ENCODE data around the gene NPM3. TPM values are rescaled to one million over a fixed set of nuclear protein-coding genes. Genes with fewer than 3 reads are reported as not detected.

Gene NPM3
- total and polyA plus RNA-seq, 2 of the 4 experiments (the other 2 are of a cell fraction) = 84.1 to 112 TPM

GRCh38 chr10:101829561-101830315, 46.5 kb upstream of the NPM3 start:
- Histone ChIP-seq H3K14ac (replicated peaks; ENCODE audit: low read depth, low read length) (no peak overlapping the region), H3K18ac (ENCODE audit: low read depth, low read length) (no peak overlapping the region), H4K5ac (ENCODE audit: low read depth, low read length) (no peak overlapping the region), H2AK5ac (ENCODE audit: low read depth, low read length) (peak overlapping the region; percentile 51; the same call in 1 of the 2 replicates), H3K27me3 (ENCODE audit: control insufficient read depth, insufficient read depth, low read length) (no peaks in the 10 kb centered on the region), H2BK15ac (ENCODE audit: low read depth, low read length) (no peak overlapping the region), H3K4me2 (ENCODE audit: low read depth, low read length) (no peak overlapping the region; the same call in 1 of the 2 replicates), H3K9ac (ENCODE audit: low read depth, low read length) (no peak overlapping the region), H2AFZ (replicated peaks; ENCODE audit: low read length, poor library complexity) (peak overlapping the region; percentile 100), H3K56ac (ENCODE audit: extremely low read depth, insufficient read depth, low read length) (no peak overlapping the region), H2BK120ac (ENCODE audit: low read depth, low read length) (no peak overlapping the region), H3K4me3 (ENCODE audit: insufficient read depth, low read depth, low read length) (no peak overlapping the region), H4K91ac (ENCODE audit: insufficient read depth, low read depth, low read length) (no peak overlapping the region), H3K9me1 (ENCODE audit: insufficient read depth, low read length) (peaks cover 26% of the 10 kb centered on the region), H3K23ac (ENCODE audit: low read depth, low read length) (no peak overlapping the region), H3K79me1 (ENCODE audit: low read depth in 1 of 2, low read length in 2 of 2) (peaks cover 0 to 25% of the 10 kb centered on the region in 2 experiments; a peak in 2 of 4 replicates), H3K27ac (ENCODE audit: insufficient read depth, low read length) (no peak overlapping the region), H3K36me3 (ENCODE audit: control insufficient read depth, insufficient read depth, low read length) (no peaks in the 10 kb centered on the region; the same call in 1 of the 2 replicates), H4K8ac (ENCODE audit: low read depth in 2 of 2, low read length in 2 of 2) (peak overlapping the region; percentile 26 to 91; a peak in 2 of 4 replicates), H4K20me1 (ENCODE audit: insufficient read depth, low read length) (peaks cover 8% of the 10 kb centered on the region), H2BK5ac (ENCODE audit: low read depth, low read length, poor library complexity, severe bottlenecking) (no peak overlapping the region), H2AK9ac (replicated peaks; ENCODE audit: low read depth, low read length, poor library complexity) (peak overlapping the region; percentile 98), H3K4me1 (ENCODE audit: control insufficient read depth, insufficient read depth, low read length) (peaks cover 6% of the 10 kb centered on the region), H3K9me3 (ENCODE audit: control insufficient read depth, insufficient read depth, low read length) (no peaks in the 10 kb centered on the region), H2BK20ac (ENCODE audit: low read depth, low read length) (no peak overlapping the region; the same call in 1 of the 2 replicates), H3K4ac (ENCODE audit: low read depth, low read length) (0 out of 2 replicates have a peak overlapping the region, but pooled peaks have one; percentile 83)
- in situ Hi-C loops (cut with MboI; ENCODE audit: low sequenced_read_pairs) (no loop called here), intact Hi-C loops (cut with micrococcal nuclease) (no loop called here), dilution Hi-C loops (cut with HindIII; ENCODE audit: low sequenced_read_pairs, unreplicated experiment) (no loop called here)
- POLR2A ChIA-PET (ENCODE audit: unreplicated experiment) = no interaction called here
- TF ChIP-seq ELK1 (IDR thresholded peaks at IDR 0.05; ENCODE audit: borderline replicate concordance, low read depth, low read length) (no peak), CEBPB (IDR thresholded peaks at IDR 0.05; ENCODE audit: low read depth, low read length) (no peak), FOS (IDR thresholded peaks at IDR 0.05; ENCODE audit: low read depth, low read length) (no peak), RCOR1 (IDR thresholded peaks at IDR 0.05; ENCODE audit: insufficient replicate concordance, low read length) (no peak), SMC3 (IDR thresholded peaks at IDR 0.05; ENCODE audit: low read depth, low read length) (no peak)
- CTCF ChIA-PET = no interaction called here
- ATAC-seq (ENCODE audit: low read depth) = no peak
- DNase-seq = no peak
- 60% methylated on average over 1 of the region's 31 CpGs; no CpG with 5 or more reads in 1 of the 2 experiments for WGBS, 2 experiments (ENCODE audit: extremely low coverage in 2 of 2, insufficient read length in 1 of 2)
- BruUV-seq (replicated peaks) = no TSS peak
